Endodermal cell (in vitro differentiated cells): ENCODE measurements around the gene CROCC. TPM values are rescaled to one million over a fixed set of nuclear protein-coding genes. Genes with fewer than 3 reads are reported as not detected.

Source experiments
- DNase-seq: peaks from one replicate; pipeline ENCODE4 v3.0.0-alpha.2; 2017
- H3K27ac ChIP-seq: 2 replicates; pipeline ENCODE4 v1.5.1; 2013; ENCODE audit warnings: mild to moderate bottlenecking, low read depth, low read length, moderate library complexity
- H3K27me3 ChIP-seq: 2 replicates; pipeline ENCODE4 v1.6.1; 2013; ENCODE audit warnings: mild to moderate bottlenecking, low read length, moderate library complexity; ENCODE audit not compliant: insufficient read depth, control insufficient read depth, poor library complexity, severe bottlenecking
- H3K36me3 ChIP-seq: 2 replicates; pipeline ENCODE4 v1.7.0; 2013; ENCODE audit warnings: mild to moderate bottlenecking, low read length, moderate library complexity; ENCODE audit not compliant: control insufficient read depth, insufficient read depth
- H3K4me1 ChIP-seq: one replicate; pipeline ENCODE4 v1.7.0; 2013; ENCODE audit warnings: low read length; ENCODE audit not compliant: control insufficient read depth, insufficient read depth
- H3K4me3 ChIP-seq: 2 replicates; pipeline ENCODE4 v1.5.1; 2013; ENCODE audit warnings: mild to moderate bottlenecking, low read length, moderate library complexity
- H3K9ac ChIP-seq: 2 replicates; pipeline ENCODE4 v1.6.1; 2013; ENCODE audit warnings: mild to moderate bottlenecking, low read length, moderate library complexity; ENCODE audit not compliant: poor library complexity, severe bottlenecking; ENCODE audit errors: extremely low read depth
- H3K9me3 ChIP-seq: 2 replicates; pipeline ENCODE4 v1.6.1; 2013; ENCODE audit warnings: mild to moderate bottlenecking, low read length, moderate library complexity; ENCODE audit not compliant: control insufficient read depth
- H3K27ac Mint-ChIP-seq: 2 replicates; pipeline ENCODE4 v1.8.0; 2020; ENCODE audit warnings: mixed read lengths
- H3K27me3 Mint-ChIP-seq: 2 replicates; pipeline ENCODE4 v1.8.0; 2021; ENCODE audit warnings: mild to moderate bottlenecking, mixed read lengths; ENCODE audit not compliant: insufficient read depth
- H3K36me3 Mint-ChIP-seq: 2 replicates; pipeline ENCODE4 v1.8.0; 2020; ENCODE audit warnings: low read depth, mixed read lengths
- H3K4me1 Mint-ChIP-seq: 2 replicates; pipeline ENCODE4 v1.8.0; 2020; ENCODE audit warnings: mixed read lengths
- H3K4me3 Mint-ChIP-seq: 2 replicates; pipeline ENCODE4 v1.8.0; 2020; ENCODE audit warnings: mild to moderate bottlenecking, moderate library complexity, mixed read lengths
- H3K9me3 Mint-ChIP-seq: 2 replicates; pipeline ENCODE4 v1.8.0; 2020; ENCODE audit warnings: mild to moderate bottlenecking, mixed read lengths
- WGBS, 2 experiments: methylation state at CpG; one replicate each; pipeline versions ENCODE4 v1.1.5 to v1.1.7; 2013; ENCODE audit warnings: missing lambda C conversion rate in 2 of 2, mixed read lengths in 1 of 2; ENCODE audit not compliant: insufficient coverage in 1 of 2, insufficient read length in 1 of 2; 5-methylcytosine and 5-hydroxymethylcytosine counted together
- total RNA-seq, 2 donors: library from RNA; stranded (reverse); fragmentation: NEBNext Ultra II Directional in 1 of 2; extraction: Animal tissue kit (Norgen Biotek cat#: 25700) in 1 of 2; gene quantifications; 2 replicates in 1 of 2; 3 replicates in 1 of 2; pipeline ENCODE4 v1.2.1, GENCODE V29; 2021
- TF ChIP-seq, protein P1 (sequence below): fragments of 200-600 bp; sonication (generic); conservative IDR thresholded peaks from 2 replicates; pipeline ENCODE4 v1.5.0; 2021; ENCODE audit warnings: antibody characterized with exemption, mild to moderate bottlenecking

CROCC gene
- total RNA-seq, 2 donors from 2014 or later, result 58.4 to 61.8 TPM

DNA sequence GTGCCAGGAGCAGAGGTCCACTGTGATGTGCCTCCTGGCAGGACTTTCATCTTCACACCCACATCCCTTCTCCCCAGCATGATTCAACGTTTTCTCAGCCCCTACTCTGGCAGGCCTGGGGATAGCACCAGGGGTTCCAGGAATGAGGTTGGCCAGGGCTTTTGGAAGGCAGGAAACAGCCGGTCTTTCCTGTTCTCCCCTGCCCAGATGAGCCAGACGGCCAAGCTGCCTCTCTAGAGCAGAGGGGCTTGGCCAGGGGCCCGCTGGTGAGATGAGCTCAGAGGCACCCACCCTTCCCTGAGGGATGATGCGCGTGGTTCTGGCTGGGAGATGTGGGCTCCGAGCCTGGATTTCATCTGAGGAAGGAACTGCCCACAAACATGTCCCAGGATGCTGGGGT is 63.0 kb downstream of the CROCC start:
- no peak overlapping the region for H3K9ac ChIP-seq
- no peak overlapping the region for H3K27ac Mint-ChIP-seq
- no peak for DNase-seq

DNA sequence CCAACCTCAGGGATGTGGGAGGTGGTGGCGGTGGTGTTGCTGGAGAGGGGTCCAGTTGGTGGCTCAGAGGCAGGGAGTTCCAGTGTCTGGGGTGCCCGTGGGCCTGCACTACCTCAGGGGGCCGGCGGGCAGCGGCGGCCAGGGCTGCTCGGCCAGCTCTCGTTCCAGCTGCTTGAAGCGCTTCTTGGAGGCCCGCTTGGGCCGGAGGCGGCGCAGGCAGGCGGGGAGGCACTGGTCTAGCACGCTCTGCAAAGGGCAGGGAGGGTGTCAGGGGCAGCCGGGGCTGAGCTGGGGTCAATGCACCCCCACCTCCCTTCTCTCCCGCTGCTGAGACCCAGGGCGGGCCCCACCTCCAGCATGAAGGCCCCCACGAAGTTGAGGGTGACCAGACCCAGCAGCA is 64.4 kb downstream of the CROCC start:
- H3K4me3 Mint-ChIP-seq, result no peak overlapping the region
- Histone ChIP-seq H3K27ac (no peak overlapping the region), H3K4me3 (no peak overlapping the region), H3K4me1 (no peaks in the 10 kb centered on the region), H3K9ac (no peak overlapping the region), H3K36me3 (peaks cover 2% of the 10 kb centered on the region), H3K9me3 (no peaks in the 10 kb centered on the region), H3K27me3 (no peaks in the 10 kb centered on the region)
- H3K27me3 Mint-ChIP-seq, result no peaks in the 10 kb centered on the region
- no peaks in the 10 kb centered on the region for H3K4me1 Mint-ChIP-seq
- H3K9me3 Mint-ChIP-seq, result no peaks in the 10 kb centered on the region
- DNase-seq, result no peak
- WGBS, 2 experiments, result 85 to 88% methylated on average over 11 to 19 of the region's 19 CpGs
- TF ChIP-seq, protein P1, sequence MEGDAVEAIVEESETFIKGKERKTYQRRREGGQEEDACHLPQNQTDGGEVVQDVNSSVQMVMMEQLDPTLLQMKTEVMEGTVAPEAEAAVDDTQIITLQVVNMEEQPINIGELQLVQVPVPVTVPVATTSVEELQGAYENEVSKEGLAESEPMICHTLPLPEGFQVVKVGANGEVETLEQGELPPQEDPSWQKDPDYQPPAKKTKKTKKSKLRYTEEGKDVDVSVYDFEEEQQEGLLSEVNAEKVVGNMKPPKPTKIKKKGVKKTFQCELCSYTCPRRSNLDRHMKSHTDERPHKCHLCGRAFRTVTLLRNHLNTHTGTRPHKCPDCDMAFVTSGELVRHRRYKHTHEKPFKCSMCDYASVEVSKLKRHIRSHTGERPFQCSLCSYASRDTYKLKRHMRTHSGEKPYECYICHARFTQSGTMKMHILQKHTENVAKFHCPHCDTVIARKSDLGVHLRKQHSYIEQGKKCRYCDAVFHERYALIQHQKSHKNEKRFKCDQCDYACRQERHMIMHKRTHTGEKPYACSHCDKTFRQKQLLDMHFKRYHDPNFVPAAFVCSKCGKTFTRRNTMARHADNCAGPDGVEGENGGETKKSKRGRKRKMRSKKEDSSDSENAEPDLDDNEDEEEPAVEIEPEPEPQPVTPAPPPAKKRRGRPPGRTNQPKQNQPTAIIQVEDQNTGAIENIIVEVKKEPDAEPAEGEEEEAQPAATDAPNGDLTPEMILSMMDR, result no peak
- H3K27ac Mint-ChIP-seq, result no peak overlapping the region
- H3K36me3 Mint-ChIP-seq, result peaks cover 16% of the 10 kb centered on the region

More for the DNA sequence above, 63.0 kb downstream of the CROCC start:
- TF ChIP-seq, protein P1, result no peak
- H3K4me3 Mint-ChIP-seq, result no peak overlapping the region
- Histone ChIP-seq H3K4me3 (no peak overlapping the region), H3K4me1 (no peaks in the 10 kb centered on the region), H3K27ac (no peak overlapping the region), H3K27me3 (no peaks in the 10 kb centered on the region), H3K9me3 (no peaks in the 10 kb centered on the region), H3K36me3 (peaks cover 2% of the 10 kb centered on the region)
- H3K27me3 Mint-ChIP-seq, result no peaks in the 10 kb centered on the region
- 84 to 89% methylated on average over 6 to 7 of the region's 7 CpGs for WGBS, 2 experiments
- peaks cover 16% of the 10 kb centered on the region for H3K36me3 Mint-ChIP-seq
- H3K4me1 Mint-ChIP-seq, result no peaks in the 10 kb centered on the region
- H3K9me3 Mint-ChIP-seq, result no peaks in the 10 kb centered on the region

DNA sequence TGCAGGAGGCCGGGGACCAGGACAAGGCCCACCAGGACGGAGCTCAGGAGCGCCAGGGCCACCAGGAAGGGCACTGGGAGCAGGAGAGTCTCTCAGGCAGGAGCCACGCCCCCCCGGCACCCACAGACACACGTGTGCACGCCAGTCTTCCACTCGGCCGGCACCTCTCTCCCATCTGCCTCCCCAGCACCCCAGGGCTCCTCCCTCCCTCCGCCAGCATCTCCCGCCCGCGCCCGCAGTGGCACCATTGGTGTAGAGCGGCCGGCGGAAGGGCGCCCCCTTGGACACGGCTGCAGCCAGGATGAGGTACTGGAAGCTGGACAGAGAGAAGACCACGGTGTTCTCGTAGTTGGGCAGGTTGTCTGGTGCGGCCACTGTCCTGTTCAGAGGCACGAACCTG is 64.8 kb downstream of the CROCC start:
- Histone ChIP-seq H3K27ac (no peak overlapping the region), H3K4me1 (no peaks in the 10 kb centered on the region), H3K4me3 (no peak overlapping the region), H3K27me3 (no peaks in the 10 kb centered on the region), H3K9ac (no peak overlapping the region), H3K9me3 (no peaks in the 10 kb centered on the region), H3K36me3 (peaks cover 2% of the 10 kb centered on the region)
- TF ChIP-seq, protein P1, result no peak
- no peak overlapping the region for H3K27ac Mint-ChIP-seq
- H3K4me3 Mint-ChIP-seq, result no peak overlapping the region
- 91% methylated on average over 6 to 23 of the region's 23 CpGs for WGBS, 2 experiments
- H3K4me1 Mint-ChIP-seq, result no peaks in the 10 kb centered on the region
- H3K36me3 Mint-ChIP-seq, result peaks cover 16% of the 10 kb centered on the region
- DNase-seq, result peak; percentile 73
- H3K27me3 Mint-ChIP-seq, result no peaks in the 10 kb centered on the region
- no peaks in the 10 kb centered on the region for H3K9me3 Mint-ChIP-seq
